OCI-LY7 (cell line): ENCODE data around the gene CPS1. TPM values are rescaled to one million over a fixed set of nuclear protein-coding genes. Genes with fewer than 3 reads are reported as not detected.

Experiments used
- BruUV-seq: library from RNA; stranded (reverse); fragments of 400-500 nt; replicated peaks from 2 replicates; lab custom pipeline; 2021; lab: Mats Ljungman, UMichigan
- CTCF ChIA-PET: fragments of 300-600 bp; sonication (Branson Sonifier 250); formaldehyde crosslinking; loops from one replicate; lab custom pipeline; 2022; ENCODE audit warnings: antibody characterized with exemption; ENCODE audit not compliant: unreplicated experiment; lab: Charles Lee
- POLR2A ChIA-PET: fragments of 300-600 bp; sonication (Branson Sonifier 250); formaldehyde crosslinking; loops from one replicate; lab custom pipeline; 2022; ENCODE audit warnings: antibody characterized with exemption; lab: Charles Lee
- DNase-seq: peaks from one replicate; pipeline ENCODE4 v3.0.0-alpha.2; 2015; ENCODE audit warnings: low spot score
- H2AFZ ChIP-seq: fragments of 200-600 bp; sonication (generic), shearing (Covaris generic); 2 replicates; pipeline ENCODE4 v1.6.1; 2014; ENCODE audit warnings: mild to moderate bottlenecking, antibody characterized with exemption, low read length, moderate library complexity
- H3K27ac ChIP-seq: fragments of 200-600 bp; sonication (generic); 2 replicates; pipeline ENCODE4 v1.5.1; 2014; ENCODE audit warnings: mixed run types, low read depth, mild to moderate bottlenecking, moderate library complexity, low read length, inconsistent platforms; ENCODE audit not compliant: poor library complexity, severe bottlenecking
- H3K36me3 ChIP-seq: fragments of 200-600 bp; sonication (generic); 2 replicates; pipeline ENCODE4 v1.6.1; 2014; ENCODE audit warnings: mild to moderate bottlenecking, antibody characterized with exemption, low read length, moderate library complexity, mixed read lengths; ENCODE audit not compliant: insufficient read depth
- H3K4me1 ChIP-seq: fragments of 200-600 bp; sonication (generic); 2 replicates; pipeline ENCODE4 v1.5.1; 2014; ENCODE audit warnings: mild to moderate bottlenecking, low read length; ENCODE audit not compliant: insufficient read depth, poor library complexity, severe bottlenecking
- H3K4me2 ChIP-seq: fragments of 200-600 bp; sonication (generic); 2 replicates; pipeline ENCODE4 v1.6.1; 2014; ENCODE audit warnings: mild to moderate bottlenecking, low read length
- H3K4me3 ChIP-seq: fragments of 200-600 bp; sonication (generic); 2 replicates; pipeline ENCODE4 v1.5.1; 2014; ENCODE audit warnings: mild to moderate bottlenecking, low read depth, low read length; ENCODE audit not compliant: poor library complexity, severe bottlenecking
- H3K79me2 ChIP-seq: fragments of 200-600 bp; sonication (generic); 2 replicates; pipeline ENCODE4 v1.6.1; 2016; ENCODE audit warnings: low read depth, mild to moderate bottlenecking, low read length, moderate library complexity, mixed read lengths; ENCODE audit not compliant: insufficient read depth
- H3K9me2 ChIP-seq: fragments of 200-600 bp; sonication (generic); 2 replicates; pipeline ENCODE4 v1.6.1; 2016; ENCODE audit warnings: mild to moderate bottlenecking, low read length, mixed read lengths; ENCODE audit not compliant: insufficient read depth
- H3K9me3 ChIP-seq: fragments of 200-600 bp; sonication (generic); 2 replicates; pipeline ENCODE4 v1.6.1; 2014; ENCODE audit warnings: mild to moderate bottlenecking, mixed run types, low read length, mixed read lengths
- H4K20me1 ChIP-seq: fragments of 200-600 bp; sonication (generic); 2 replicates; pipeline ENCODE4 v1.6.1; 2014; ENCODE audit warnings: mild to moderate bottlenecking, antibody characterized with exemption, low read length, moderate library complexity, mixed read lengths; ENCODE audit not compliant: insufficient read depth
- EZH2phosphoT487 ChIP-seq: fragments of 200-600 bp; sonication (generic); IDR thresholded peaks from 2 replicates; pipeline ENCODE4 v1.6.1; 2018; ENCODE audit warnings: low read depth, borderline replicate concordance, mild to moderate bottlenecking, mixed run types, antibody characterized with exemption, low read length, moderate library complexity, mixed read lengths
- intact Hi-C: fragments of 100-400 bp; cut with micrococcal nuclease; formaldehyde crosslinking; loops from one replicate; pipeline ENCODE4 v1.10.0; 2022; ENCODE audit not compliant: unreplicated experiment
- total RNA-seq, 2 experiments: library from RNA; depleted of rRNA in 1 of 2; stranded (reverse); fragments of >200 nt in 1 of 2; shearing (Covaris generic) in 1 of 2; gene quantifications; 2 replicates each; pipeline ENCODE4 v1.2.3, GENCODE V29; 2014 to 2022
- TF ChIP-seq, protein P1 (sequence below): fragments of 200-600 bp; sonication (generic); conservative IDR thresholded peaks from 2 replicates; pipeline ENCODE4 v1.5.1; 2014; ENCODE audit warnings: mild to moderate bottlenecking, antibody characterized with exemption, low read length, moderate library complexity, mixed read lengths

CPS1 gene
- total RNA-seq, 2 experiments from 2014 or later = 0.06 to 0.27 TPM

DNA sequence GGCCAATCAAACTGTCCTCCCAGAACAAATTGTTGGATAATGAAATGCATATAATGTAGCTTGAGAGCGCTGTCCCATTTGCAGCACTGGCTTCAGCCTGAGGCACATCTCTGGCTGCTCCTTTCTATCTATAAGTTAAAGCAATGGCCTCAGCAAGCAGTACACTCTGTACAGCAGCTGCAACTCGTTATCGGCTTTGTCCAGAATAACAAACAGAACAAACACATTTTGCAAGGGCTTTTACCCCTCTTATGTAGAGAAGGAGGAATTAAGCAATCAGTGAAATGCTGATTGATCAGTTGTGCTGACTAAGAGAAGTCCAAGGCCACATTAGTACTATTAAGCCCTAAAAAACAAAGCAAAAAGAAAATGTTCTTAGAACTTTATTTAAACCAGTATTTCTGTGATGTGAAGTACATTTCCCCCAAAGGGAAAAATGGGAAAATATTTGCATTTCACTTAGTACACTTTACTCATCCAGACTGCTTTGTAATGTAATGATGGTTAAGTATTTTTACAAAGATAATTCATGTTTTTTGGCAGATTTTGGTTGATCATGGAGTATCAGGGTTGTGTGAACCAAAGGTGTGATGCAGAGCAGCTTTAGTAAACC is 15.0 kb upstream of the CPS1 start:
- no peak overlapping the region for H3K27ac ChIP-seq
- H3K36me3 ChIP-seq = no peaks in the 10 kb centered on the region
- BruUV-seq = no TSS peak
- intact Hi-C loops = no loop called here
- H3K4me2 ChIP-seq = no peak overlapping the region
- no peak for DNase-seq
- POLR2A ChIA-PET = interaction anchor here (0.6 kb wide), 1 partner anchor 1232 kb away, joined by 3 read pairs; no protein-coding TSS in a partner anchor
- no peak for TF ChIP-seq EZH2phosphoT487
- TF ChIP-seq, protein P1, sequence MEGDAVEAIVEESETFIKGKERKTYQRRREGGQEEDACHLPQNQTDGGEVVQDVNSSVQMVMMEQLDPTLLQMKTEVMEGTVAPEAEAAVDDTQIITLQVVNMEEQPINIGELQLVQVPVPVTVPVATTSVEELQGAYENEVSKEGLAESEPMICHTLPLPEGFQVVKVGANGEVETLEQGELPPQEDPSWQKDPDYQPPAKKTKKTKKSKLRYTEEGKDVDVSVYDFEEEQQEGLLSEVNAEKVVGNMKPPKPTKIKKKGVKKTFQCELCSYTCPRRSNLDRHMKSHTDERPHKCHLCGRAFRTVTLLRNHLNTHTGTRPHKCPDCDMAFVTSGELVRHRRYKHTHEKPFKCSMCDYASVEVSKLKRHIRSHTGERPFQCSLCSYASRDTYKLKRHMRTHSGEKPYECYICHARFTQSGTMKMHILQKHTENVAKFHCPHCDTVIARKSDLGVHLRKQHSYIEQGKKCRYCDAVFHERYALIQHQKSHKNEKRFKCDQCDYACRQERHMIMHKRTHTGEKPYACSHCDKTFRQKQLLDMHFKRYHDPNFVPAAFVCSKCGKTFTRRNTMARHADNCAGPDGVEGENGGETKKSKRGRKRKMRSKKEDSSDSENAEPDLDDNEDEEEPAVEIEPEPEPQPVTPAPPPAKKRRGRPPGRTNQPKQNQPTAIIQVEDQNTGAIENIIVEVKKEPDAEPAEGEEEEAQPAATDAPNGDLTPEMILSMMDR = no peak
- no peak overlapping the region for H2AFZ ChIP-seq
- H3K79me2 ChIP-seq = no peaks in the 10 kb centered on the region
- no peak overlapping the region for H3K4me3 ChIP-seq
- no peaks in the 10 kb centered on the region for H4K20me1 ChIP-seq
- H3K4me1 ChIP-seq = no peaks in the 10 kb centered on the region
- H3K9me2 ChIP-seq = no peaks in the 10 kb centered on the region
- CTCF ChIA-PET = no interaction called here
- no peaks in the 10 kb centered on the region for H3K9me3 ChIP-seq

DNA sequence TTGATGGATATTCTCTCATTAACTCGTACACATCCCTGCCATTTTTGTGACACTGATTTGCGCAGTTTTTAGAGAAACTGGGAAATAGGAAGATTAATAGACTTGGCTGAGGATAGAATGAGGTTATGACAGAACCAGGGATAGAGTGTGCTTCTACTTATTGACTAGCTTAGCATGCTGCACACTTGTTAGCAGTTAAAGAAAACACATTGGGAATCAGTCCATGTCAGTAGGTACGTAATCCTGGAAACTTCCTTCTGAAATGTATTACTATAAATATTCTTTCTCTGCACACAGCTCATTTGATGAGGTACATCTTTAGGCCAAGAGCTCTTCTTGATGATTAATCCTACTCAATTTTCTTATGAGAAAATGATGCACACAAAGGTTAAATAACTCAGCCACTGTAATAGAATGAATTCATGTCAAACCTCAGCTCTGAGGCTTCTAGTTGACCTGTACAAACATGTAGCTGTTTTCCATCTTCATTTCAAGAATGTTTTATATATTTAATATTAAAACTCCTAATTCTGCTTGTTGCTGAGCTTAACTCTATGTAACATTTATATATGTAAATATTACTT is 12.3 kb upstream of the CPS1 start:
- no peak for DNase-seq
- Histone ChIP-seq H3K79me2 (no peaks in the 10 kb centered on the region), H3K4me1 (no peaks in the 10 kb centered on the region), H3K9me2 (no peaks in the 10 kb centered on the region), H2AFZ (no peak overlapping the region), H3K4me2 (no peak overlapping the region), H3K4me3 (no peak overlapping the region), H3K9me3 (no peaks in the 10 kb centered on the region), H3K27ac (no peak overlapping the region), H3K36me3 (no peaks in the 10 kb centered on the region), H4K20me1 (no peaks in the 10 kb centered on the region)
- BruUV-seq = no TSS peak
- ChIA-PET CTCF (no interaction called here), POLR2A (interaction anchor here (0.6 kb wide), 1 partner anchor 106 kb away, joined by 5 read pairs; no protein-coding TSS in a partner anchor)
- intact Hi-C loops = no loop called here
- TF ChIP-seq EZH2phosphoT487 = no peak
- TF ChIP-seq, protein P1 = no peak

DNA sequence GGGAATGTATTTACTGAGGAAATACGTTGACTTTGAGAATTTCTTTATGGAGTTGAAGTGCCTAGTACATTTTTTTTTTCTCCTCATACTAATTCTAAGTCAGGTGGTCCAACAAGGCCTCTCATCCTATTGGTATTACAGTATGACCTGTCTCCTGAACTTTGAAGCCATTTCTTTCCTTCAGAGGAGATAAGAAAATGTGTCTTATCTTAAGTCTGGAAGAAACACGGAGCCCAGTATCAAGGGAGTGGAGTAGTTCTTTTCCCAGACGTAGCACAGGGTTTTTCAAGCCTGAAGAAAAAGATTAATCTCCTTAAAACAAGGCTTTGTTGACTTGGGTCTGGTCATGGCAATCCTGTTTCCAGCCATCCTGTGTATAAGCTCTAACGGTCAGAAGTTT is 11.6 kb upstream of the CPS1 start:
- Histone ChIP-seq H3K9me2 (no peaks in the 10 kb centered on the region), H2AFZ (no peak overlapping the region), H3K4me1 (no peaks in the 10 kb centered on the region), H3K9me3 (no peaks in the 10 kb centered on the region), H3K4me3 (no peak overlapping the region), H3K4me2 (no peak overlapping the region), H3K36me3 (no peaks in the 10 kb centered on the region), H4K20me1 (no peaks in the 10 kb centered on the region), H3K79me2 (no peaks in the 10 kb centered on the region), H3K27ac (no peak overlapping the region)
- TF ChIP-seq, protein P1 = no peak
- no peak for TF ChIP-seq EZH2phosphoT487
- ChIA-PET POLR2A (no interaction called here), CTCF (no interaction called here)
- BruUV-seq = no TSS peak
- no peak for DNase-seq
- intact Hi-C loops = no loop called here
